GM19324 (cell line): ENCODE results near the gene LRCH1.

ENCODE experiments used
- ATAC-seq: cut with Tn5 transposase; IDR thresholded peaks from one replicate; pipeline ENCODE4 v1.9.1; 2021; ENCODE audit warnings: mild to moderate bottlenecking, moderate library complexity; ENCODE audit not compliant: unreplicated experiment, low FRiP score

Gene LRCH1

DNA sequence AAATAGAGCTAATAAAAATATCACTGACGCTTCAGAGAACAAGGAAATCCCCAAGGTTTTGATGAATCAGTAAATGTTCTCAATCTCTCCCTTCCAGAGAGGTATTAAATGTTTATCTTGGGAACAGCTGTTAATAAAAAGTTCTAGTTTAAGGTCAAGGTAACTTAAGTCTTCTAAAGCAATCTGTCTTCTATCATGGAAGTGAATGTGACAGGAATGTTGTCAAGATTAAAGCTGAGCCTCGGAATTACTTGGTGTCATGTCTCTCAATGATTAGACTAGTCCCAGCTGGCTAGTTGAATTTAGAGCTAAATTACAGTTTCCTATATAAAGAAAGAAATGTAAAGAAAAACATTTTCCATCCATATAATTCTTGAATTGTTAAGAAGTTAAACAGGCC, 220.6 kb downstream of the LRCH1 start:
- no peak for ATAC-seq

DNA sequence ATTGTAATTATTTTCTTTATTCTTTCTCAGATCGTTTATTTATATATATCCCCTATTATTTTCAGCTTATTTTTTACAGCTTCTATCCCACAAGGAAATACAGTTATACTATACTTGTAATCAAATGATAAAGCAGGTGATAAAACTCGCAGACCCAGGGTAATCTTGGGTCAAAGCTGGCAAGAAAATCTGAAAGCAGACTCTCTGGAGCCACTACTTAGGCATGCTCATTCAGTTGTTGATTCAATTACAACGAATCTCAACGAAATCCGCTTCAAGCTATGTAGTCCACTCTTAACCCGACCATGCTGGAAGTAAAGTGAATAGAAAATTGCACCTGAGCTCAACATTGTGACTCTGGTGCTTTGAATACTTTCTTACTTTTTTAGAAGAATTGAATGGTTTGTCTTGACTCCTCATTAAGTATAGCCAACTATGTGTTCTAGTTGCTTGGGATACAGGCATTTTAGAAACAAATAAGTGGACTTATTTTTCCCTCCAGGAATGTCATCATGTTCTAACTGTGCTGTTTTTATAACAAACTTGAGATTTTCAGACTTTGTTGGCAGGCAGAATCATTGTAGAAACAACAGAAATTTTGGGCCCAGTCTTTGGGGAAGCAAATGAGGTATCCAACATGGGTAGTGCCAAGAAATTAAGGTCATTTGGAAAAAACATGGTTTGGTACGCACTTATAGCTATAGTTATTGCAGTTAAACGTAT, 222.6 kb downstream of the LRCH1 start:
- ATAC-seq = no peak

DNA sequence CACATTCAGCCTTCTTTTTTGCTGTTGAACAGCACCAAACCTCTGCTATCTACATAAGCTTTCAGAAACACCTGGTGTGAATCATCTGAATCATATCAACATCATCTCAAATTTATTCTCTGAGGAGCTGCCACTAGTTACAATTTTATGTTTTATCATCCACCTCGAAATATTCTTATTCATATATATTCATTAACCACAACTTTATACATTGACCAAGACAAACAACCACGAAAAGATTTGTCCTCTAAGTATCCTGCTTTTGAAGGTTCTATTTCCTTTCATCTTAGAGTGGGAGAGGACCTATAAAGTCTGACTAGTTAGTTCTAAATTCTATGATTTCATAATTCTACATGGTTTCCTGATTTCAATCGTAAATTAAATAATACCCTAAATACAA, 225.1 kb downstream of the LRCH1 start:
- no peak for ATAC-seq

- no peak for ATAC-seq
Observed at GRCh38 chr13:46778890-46779289, 225.9 kb downstream of the LRCH1 start.

GRCh38 chr13:46782066-46782465, 229.1 kb downstream of the LRCH1 start:
- no peak for ATAC-seq

DNA sequence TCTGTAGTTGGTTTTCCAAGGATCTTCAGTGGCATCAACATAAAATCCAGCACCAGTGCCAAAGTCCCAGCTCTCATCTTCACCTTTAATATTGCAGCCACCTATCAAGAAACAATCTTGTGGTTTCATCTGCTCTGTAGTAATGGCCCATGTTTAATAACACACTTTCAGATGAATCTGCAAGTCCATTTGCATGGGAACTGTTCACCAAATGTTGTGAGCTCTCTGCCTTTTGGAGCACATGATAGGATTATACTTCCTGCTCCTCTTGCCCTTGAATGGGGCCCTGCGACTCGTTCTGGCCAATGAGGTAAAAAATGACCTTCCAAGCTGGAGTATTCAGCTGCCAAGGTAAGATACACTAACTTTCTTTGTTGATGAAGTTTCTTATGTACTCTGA, 229.7 kb downstream of the LRCH1 start:
- ATAC-seq = no peak

GRCh38 chr13:46783504-46783903, 230.5 kb downstream of the LRCH1 start:
- ATAC-seq = no peak

GRCh38 chr13:46795321-46795720, 242.4 kb downstream of the LRCH1 start:
- no peak for ATAC-seq

DNA sequence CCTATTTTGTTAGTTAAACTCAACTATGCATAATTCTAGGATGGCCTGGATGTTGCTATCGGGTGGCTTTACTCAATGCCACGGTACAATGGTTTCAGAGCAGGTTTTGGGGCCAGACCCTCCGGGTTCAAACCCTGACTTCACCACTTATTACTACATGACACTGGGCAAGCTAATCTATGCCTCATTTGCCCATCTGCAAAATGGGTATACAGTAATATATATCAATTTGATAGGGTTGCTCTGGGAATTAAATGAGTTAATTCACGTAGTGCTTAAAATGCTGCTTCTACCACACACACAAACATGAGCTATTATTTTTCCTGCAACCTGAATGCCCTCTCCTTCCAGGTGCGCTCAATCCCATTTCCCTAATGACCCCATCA, 243.2 kb downstream of the LRCH1 start:
- ATAC-seq = no peak

DNA sequence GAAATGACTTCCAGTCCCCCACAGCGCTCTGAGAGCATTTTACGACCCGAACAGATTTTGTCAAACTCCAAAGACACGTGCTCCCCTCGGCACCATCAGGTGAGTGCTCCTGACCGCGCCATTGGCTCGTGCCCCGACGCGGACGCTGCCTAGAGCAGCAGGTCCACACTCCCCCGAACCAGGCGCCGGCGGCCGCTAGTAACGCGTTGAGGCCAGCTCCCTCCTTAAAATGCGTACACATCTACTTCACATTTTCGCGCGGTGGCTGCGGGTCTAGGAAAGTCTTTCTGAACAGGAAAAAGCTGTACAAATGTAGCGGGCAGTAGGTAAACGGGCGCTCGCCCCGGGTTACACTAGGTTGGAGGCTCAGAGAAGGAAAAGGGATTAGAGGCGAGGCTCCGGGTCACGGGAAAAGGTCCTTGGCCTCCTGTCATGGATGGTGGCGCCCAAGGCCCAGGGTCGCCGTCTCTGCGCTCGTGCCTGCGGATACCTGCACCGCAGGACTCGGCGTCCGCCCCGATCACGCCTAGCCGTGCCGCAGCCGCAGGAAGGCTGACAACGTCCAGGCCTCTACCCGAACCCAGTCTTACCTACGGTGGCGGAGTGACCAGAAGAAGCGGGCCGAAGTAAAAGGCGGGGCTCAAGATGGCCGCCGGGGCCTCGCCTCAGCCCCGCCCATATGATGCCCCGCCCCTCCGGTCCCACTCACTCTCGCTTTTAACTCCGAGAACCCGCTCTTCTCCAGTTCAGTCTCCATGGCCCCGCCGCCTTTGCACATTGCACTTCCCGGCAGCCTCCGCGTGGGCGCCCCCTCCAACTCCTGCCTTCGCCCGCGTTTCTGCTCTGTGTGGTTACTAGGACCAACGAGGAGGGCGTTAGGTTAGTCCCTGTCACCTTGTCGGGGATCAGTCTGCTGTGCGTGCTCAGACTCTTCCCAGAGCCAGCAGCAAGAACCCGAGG, 243.8 kb downstream of the LRCH1 start, which contains the start of gene ESD:
ESD (minus strand) TSS at position 647 of the 960 bp plus-strand sequence. CDS start 5,748 bp downstream, outside the sequence.
- peak; percentile 85 for ATAC-seq

DNA sequence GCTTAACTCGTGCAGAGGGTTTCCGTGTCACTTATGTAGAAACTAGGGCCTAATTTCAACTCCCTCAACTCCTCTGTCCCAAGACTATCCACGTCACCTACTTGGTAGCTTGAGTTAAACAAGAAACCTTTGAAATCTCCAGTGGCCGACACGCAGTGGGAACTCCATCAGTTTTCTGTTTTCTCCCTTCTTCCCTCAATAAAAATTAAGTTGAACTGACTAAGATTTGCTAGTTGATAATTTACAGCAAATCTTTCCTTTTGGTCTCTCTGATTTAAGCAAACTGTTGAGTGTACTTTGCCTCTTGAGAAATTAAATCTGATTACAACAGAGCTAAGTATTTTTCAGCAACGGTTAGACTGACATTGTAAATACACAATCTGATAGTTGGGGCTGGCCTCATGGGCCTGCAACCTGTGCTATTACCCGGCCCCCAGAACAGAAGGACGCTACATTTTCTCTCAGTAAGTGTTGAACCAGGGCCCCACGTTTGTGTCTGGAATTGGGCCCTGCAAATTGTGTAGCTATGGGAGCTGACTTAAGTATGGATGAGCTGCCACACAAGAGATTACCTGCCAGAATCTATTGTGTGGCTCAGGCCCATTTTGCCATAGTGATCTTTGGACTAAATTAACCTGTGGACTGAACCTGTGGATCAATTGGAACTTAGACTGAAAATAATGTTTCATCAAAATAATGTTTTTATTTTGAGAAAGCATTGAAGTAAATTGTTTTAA, 244.7 kb downstream of the LRCH1 start:
- ATAC-seq = no peak

DNA sequence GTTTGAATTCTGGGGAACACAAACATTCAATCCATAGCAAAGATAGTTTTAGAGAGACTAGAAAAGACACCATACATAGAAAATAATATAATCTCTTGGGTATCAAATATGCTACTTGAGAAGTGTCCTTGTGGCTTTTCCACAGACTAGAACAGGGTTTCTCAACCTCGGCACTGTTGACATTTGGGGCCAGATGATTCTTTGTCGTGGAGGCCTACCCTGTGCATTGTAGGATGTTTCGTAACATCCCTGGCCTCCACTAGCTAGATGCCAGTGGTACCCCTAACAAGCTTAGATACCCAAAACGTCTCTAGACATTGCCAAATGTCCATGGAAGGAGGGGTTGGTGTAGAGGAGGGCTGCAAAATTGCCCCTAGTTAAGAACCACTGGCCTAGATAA, 246.2 kb downstream of the LRCH1 start:
- no peak for ATAC-seq

DNA sequence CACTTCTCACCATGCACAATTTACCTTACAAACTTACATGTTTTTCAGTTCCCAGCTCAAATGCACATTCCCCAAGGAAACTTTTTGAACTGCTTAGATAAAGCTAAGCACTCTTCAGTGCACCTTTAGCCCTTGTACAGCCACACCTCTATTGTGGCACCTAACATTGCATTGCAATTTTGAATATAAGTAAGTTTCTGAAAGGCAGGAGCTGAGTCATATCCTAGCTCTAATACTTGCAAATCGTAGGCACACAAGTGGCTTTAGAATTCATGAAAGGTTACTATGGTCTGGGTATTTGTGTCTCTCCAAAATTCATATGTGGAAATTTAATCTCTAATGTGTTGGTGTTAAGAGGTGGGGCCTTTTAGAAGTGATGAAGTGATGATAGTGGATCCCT, 248.9 kb downstream of the LRCH1 start:
- ATAC-seq = no peak
